Diencephalon (tissue), 1 donor: ENCODE results near the gene MPHOSPH9. TPM values are rescaled to one million over a fixed set of nuclear protein-coding genes. Genes with fewer than 3 reads are reported as not detected.

ENCODE experiments used
- small RNA-seq: library from RNA; depleted of rRNA; stranded (forward); fragments of <200 nt; gene quantifications from one replicate; pipeline ENCODE3, GENCODE V24; 2014
- total RNA-seq: library from RNA; depleted of rRNA; stranded (reverse); fragments of >200 nt; gene quantifications from one replicate; pipeline ENCODE4 v1.2.3, GENCODE V29; 2014

The MPHOSPH9 gene, protein sequence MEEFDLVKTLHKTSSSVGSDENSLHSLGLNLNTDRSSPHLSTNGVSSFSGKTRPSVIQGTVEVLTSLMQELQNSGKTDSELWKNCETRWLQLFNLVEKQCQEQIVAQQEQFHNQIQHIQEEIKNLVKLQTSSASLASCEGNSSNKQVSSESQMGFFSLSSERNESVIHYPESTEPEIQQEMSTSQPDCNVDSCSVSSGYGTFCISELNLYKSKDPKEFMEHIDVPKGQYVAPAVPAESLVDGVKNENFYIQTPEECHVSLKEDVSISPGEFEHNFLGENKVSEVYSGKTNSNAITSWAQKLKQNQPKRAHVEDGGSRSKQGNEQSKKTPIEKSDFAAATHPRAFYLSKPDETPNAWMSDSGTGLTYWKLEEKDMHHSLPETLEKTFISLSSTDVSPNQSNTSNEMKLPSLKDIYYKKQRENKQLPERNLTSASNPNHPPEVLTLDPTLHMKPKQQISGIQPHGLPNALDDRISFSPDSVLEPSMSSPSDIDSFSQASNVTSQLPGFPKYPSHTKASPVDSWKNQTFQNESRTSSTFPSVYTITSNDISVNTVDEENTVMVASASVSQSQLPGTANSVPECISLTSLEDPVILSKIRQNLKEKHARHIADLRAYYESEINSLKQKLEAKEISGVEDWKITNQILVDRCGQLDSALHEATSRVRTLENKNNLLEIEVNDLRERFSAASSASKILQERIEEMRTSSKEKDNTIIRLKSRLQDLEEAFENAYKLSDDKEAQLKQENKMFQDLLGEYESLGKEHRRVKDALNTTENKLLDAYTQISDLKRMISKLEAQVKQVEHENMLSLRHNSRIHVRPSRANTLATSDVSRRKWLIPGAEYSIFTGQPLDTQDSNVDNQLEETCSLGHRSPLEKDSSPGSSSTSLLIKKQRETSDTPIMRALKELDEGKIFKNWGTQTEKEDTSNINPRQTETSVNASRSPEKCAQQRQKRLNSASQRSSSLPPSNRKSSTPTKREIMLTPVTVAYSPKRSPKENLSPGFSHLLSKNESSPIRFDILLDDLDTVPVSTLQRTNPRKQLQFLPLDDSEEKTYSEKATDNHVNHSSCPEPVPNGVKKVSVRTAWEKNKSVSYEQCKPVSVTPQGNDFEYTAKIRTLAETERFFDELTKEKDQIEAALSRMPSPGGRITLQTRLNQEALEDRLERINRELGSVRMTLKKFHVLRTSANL
- 81.0 TPM for total RNA-seq

DNA sequence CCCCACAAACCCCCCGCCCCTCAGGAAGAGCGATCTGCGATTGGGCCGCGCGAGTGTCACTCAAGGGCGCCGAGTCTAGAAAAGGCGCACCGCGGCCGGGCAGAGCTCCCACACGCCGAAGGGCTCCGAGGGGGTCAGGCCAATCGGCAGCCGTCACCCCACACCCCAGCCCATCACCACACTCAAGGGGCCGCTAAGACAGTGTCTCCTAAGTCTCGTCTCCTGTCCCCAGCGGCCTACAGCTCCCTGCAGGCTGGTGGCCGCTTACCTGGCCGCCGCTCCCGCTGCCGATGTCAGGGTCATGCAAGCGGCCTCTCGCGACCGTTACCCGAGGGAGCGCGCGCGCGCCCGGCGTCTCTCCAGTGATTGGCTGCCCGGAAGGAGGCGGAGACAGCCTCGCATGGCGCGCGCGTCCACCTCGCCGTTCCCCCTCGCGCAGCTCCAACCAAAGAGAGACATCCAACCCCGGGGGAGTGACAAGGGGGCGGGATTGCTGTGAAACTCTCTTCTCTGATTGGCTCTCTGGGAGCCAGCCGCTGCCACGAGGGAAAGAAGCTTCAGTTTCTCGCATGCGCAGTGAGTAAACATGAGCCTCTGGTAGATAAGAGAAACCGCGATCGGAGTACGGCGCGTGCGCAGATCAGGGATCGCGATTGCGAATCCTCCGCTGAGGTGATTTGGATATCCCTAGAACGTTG, at the start of gene MPHOSPH9, which contains the start of gene MTRFR:
Gene MPHOSPH9 (minus strand): TSS at position 335 of the 698 bp plus-strand sequence. CDS start 2,777 bp downstream, outside the sequence.
Gene MTRFR (plus strand): TSS at position 630 of the 698 bp plus-strand sequence. CDS start 20,239 bp downstream, outside the sequence.

DNA sequence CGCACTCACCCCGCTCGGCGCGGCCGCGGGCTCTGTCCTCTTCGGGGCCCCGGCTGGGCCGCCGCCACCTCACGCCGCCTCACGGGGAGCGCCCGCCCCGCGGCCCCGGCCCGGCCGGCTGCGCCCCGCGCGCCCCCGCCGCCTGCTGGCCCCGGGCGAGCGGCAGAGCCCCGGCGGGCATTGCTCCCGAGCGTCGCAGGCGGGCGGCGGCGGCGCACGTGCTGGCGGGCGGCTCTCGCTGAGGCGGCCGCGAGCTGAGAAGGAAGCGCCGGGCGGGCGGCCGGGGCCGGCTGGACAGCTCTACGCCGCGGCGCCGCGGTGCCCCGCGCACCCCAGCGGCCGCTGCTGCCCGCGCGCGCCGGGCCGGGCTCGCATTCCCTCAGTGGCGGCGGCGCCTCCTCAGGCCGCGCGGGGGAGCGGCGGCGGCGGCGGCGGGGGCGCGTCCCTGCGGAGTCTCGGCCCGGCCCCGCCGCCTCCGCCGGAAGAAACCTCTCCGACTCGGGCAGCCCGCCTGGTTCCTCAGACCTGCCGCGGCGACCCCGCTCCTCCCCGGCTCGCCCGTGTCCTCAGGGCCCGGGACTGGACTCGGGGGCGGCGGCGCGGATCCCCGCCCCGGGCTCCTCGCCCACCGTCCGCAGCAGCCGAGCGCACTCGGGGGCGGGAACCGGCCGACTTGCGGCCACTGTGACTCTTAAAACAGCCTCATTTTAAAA, 82.0 kb downstream of the MPHOSPH9 start, which contains the start of gene PITPNM2:
Gene PITPNM2 (minus strand): TSS at position 347 of the 713 bp plus-strand sequence. CDS start 116,500 bp downstream, outside the sequence.

Small RNAs within 50 kb of the gene (small RNA-seq; reads per million reads assigned to genes)
- gene RNA5SP375 = not detected

Other genes starting within 250 kb of the MPHOSPH9 start
- gene PITPNM2, start 82.1 kb downstream of the MPHOSPH9 start, total RNA-seq = 10.8 TPM
- 18.0 TPM for gene MTRFR, start 295 bp upstream of the MPHOSPH9 start, total RNA-seq
- 84.7 TPM for gene CDK2AP1, start 38.7 kb upstream of the MPHOSPH9 start, total RNA-seq
- 37.1 TPM for gene SBNO1, start 131.7 kb upstream of the MPHOSPH9 start, total RNA-seq
- gene KMT5A, start 151.0 kb upstream of the MPHOSPH9 start, total RNA-seq = 29.8 TPM
- gene RILPL2, start 203.5 kb upstream of the MPHOSPH9 start, total RNA-seq = 1.8 TPM
- gene SNRNP35, start 225.0 kb upstream of the MPHOSPH9 start, total RNA-seq = 24.7 TPM